Loucy (cell line): ENCODE measurements around the gene TMEM185A.
"Not testable (repeated sequence)": the region's sequence is repeated elsewhere in the genome, so short reads cannot be mapped to it uniquely, and the experiment has no call there.

Experiments used
- H2AFZ ChIP-seq: fragments of 200-600 bp; sonication (generic); 2 replicates; pipeline ENCODE4 v1.6.0; 2016; ENCODE audit warnings: antibody characterized with exemption, mild to moderate bottlenecking, low read length, moderate library complexity
- H3F3A ChIP-seq: fragments of 200-600 bp; 2 replicates; pipeline ENCODE4 v1.6.0; 2016; ENCODE audit warnings: antibody characterized with exemption, low read depth, mild to moderate bottlenecking
- H3K27me3 ChIP-seq: fragments of 200-600 bp; sonication (generic); 2 replicates; pipeline ENCODE4 v1.6.1; 2014; ENCODE audit warnings: low read length, mild to moderate bottlenecking; ENCODE audit not compliant: insufficient read depth, poor library complexity, severe bottlenecking
- H3K36me3 ChIP-seq: fragments of 200-600 bp; sonication (generic); 2 replicates; pipeline ENCODE4 v1.6.1; 2016; ENCODE audit warnings: low read length; ENCODE audit not compliant: insufficient read depth
- H3K4me1 ChIP-seq: fragments of 200-600 bp; sonication (generic); 2 replicates; pipeline ENCODE4 v1.5.1; 2014; ENCODE audit warnings: low read length, mild to moderate bottlenecking; ENCODE audit not compliant: insufficient read depth, poor library complexity, severe bottlenecking
- H3K4me2 ChIP-seq: fragments of 200-600 bp; sonication (generic); 2 replicates; pipeline ENCODE4 v1.6.0; 2014; ENCODE audit warnings: antibody characterized with exemption, low read length, low read depth, mild to moderate bottlenecking; ENCODE audit not compliant: poor library complexity, severe bottlenecking
- H3K4me3 ChIP-seq: fragments of 200-600 bp; sonication (generic); 2 replicates; pipeline ENCODE4 v1.5.1; 2014; ENCODE audit warnings: low read length, mild to moderate bottlenecking, mixed read lengths; ENCODE audit not compliant: poor library complexity, severe bottlenecking
- H3K79me2 ChIP-seq: fragments of 200-600 bp; sonication (generic); 2 replicates; pipeline ENCODE4 v1.6.1; 2014; ENCODE audit warnings: low read length; ENCODE audit not compliant: insufficient read depth
- H3K9ac ChIP-seq: fragments of 200-600 bp; sonication (generic); 2 replicates; pipeline ENCODE4 v1.6.0; 2014; ENCODE audit warnings: mild to moderate bottlenecking, low read depth, low read length, moderate library complexity; ENCODE audit not compliant: poor library complexity, severe bottlenecking
- H3K9me2 ChIP-seq: fragments of 200-600 bp; sonication (generic); replicated peaks from 2 replicates; pipeline ENCODE4 v1.6.1; 2016; ENCODE audit warnings: low read depth, low read length, mixed read lengths
- H3K9me3 ChIP-seq: fragments of 200-600 bp; sonication (generic); 2 replicates; pipeline ENCODE4 v1.6.1; 2014; ENCODE audit warnings: mild to moderate bottlenecking, antibody characterized with exemption, low read length, low read depth; ENCODE audit not compliant: insufficient read depth
- H4K20me1 ChIP-seq: fragments of 200-600 bp; sonication (generic); 2 replicates; pipeline ENCODE4 v1.6.0; 2014; ENCODE audit warnings: antibody characterized with exemption, low read length, mild to moderate bottlenecking; ENCODE audit not compliant: insufficient read depth, poor library complexity, severe bottlenecking
- CTCF ChIP-seq: fragments of 200-600 bp; sonication (generic); conservative IDR thresholded peaks from 2 replicates; pipeline ENCODE4 v1.5.1; 2014; ENCODE audit warnings: mild to moderate bottlenecking, antibody characterized with exemption, low read length
- EZH2phosphoT487 ChIP-seq: fragments of 200-600 bp; IDR thresholded peaks from 2 replicates; pipeline ENCODE4 v1.6.1; 2018; ENCODE audit warnings: antibody characterized with exemption, mild to moderate bottlenecking, moderate library complexity, borderline replicate concordance

The TMEM185A gene

GRCh38 chrX:149585631-149586030 is 46.0 kb downstream of the TMEM185A start:
- not testable (repeated sequence) for H3K4me2 ChIP-seq, H3K36me3 ChIP-seq, H3F3A ChIP-seq, H3K9me3 ChIP-seq, H3K4me3 ChIP-seq, H3K4me1 ChIP-seq, H2AFZ ChIP-seq, H3K27me3 ChIP-seq, H3K9ac ChIP-seq, H3K79me2 ChIP-seq, H4K20me1 ChIP-seq, H3K9me2 ChIP-seq

- not testable (repeated sequence) for H3K4me2 ChIP-seq, H3K27me3 ChIP-seq, H3K9me3 ChIP-seq, H4K20me1 ChIP-seq, H3K9ac ChIP-seq, H3K9me2 ChIP-seq, H3F3A ChIP-seq, H3K4me3 ChIP-seq, H3K4me1 ChIP-seq, H2AFZ ChIP-seq, H3K36me3 ChIP-seq, H3K79me2 ChIP-seq
Measured at GRCh38 chrX:149573456-149573855, 58.1 kb downstream of the TMEM185A start.

DNA sequence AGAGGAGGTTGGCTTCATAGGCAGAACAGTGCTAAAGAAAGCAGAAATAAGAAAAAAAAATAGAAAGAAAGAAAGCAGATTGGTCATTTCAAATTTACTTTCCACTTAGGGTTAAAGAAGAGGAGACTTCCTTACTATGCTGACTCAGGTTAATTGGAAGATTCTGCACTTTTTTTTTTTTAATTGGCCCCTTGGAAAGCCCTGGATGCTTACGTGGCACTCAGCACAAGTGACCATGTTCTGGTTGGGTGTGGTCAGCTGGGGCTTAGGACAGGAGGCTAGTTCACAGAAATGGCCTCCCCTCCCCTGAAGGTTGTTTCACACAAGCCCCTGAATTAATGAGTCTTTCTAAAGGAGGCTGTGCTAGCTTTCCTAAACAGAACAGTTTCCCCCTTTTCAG is 58.8 kb downstream of the TMEM185A start:
- Histone ChIP-seq H3F3A (no peaks in the 10 kb centered on the region), H3K4me2 (no peak overlapping the region), H3K36me3 (no peaks in the 10 kb centered on the region), H4K20me1 (no peaks in the 10 kb centered on the region), H3K27me3 (no peaks in the 10 kb centered on the region), H3K9ac (no peak overlapping the region), H3K9me3 (no peaks in the 10 kb centered on the region), H3K79me2 (no peaks in the 10 kb centered on the region), H3K4me1 (no peaks in the 10 kb centered on the region), H3K4me3 (no peak overlapping the region), H3K9me2 (no peaks in the 10 kb centered on the region), H2AFZ (no peak overlapping the region)
- TF ChIP-seq CTCF (no peak), EZH2phosphoT487 (no peak)

DNA sequence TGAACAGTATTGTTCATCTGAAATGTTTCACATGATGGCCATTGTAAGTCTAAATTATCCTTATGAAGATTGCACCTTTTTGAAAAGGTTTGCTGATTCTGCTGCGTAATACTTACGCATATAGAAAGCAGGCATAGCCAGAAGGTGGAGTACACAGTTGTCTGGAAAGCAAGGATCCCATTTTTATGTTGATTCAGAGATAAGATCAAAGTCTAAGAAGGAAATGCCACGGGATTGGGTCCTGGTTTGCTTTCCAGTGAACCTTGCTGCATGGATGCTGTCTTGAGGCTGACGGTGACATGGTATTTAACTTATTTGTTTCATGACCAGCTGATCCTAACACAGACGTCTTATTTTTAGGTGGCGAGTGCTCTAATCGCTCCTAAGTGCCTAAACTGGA is 59.8 kb downstream of the TMEM185A start:
- no peak overlapping the region for H3K4me2 ChIP-seq
- no peaks in the 10 kb centered on the region for H3K27me3 ChIP-seq
- TF ChIP-seq CTCF: no peak
- H3K36me3 ChIP-seq: no peaks in the 10 kb centered on the region
- H3K79me2 ChIP-seq: no peaks in the 10 kb centered on the region
- H3K9me3 ChIP-seq: no peaks in the 10 kb centered on the region
- H3K4me3 ChIP-seq: no peak overlapping the region
- no peaks in the 10 kb centered on the region for H3K9me2 ChIP-seq
- H4K20me1 ChIP-seq: no peaks in the 10 kb centered on the region
- H2AFZ ChIP-seq: no peak overlapping the region
- no peak overlapping the region for H3K9ac ChIP-seq
- no peaks in the 10 kb centered on the region for H3K4me1 ChIP-seq
- H3F3A ChIP-seq: no peaks in the 10 kb centered on the region
